ENCODE results near the gene RNF212B.
A peak's percentile ranks its signal among the peaks of the same experiment; 100 is the strongest.
"Not testable (repeated sequence)": the region's sequence is repeated elsewhere in the genome, so short reads cannot be mapped to it uniquely, and the experiment has no call there.

RNF212B gene

GRCh38 chr14:23242076-23242475, 4.3 kb downstream of the RNF212B start:
- no peak for DNase-seq (ENCODE audit: low read depth in 3 of 3)

GRCh38 chr14:23243066-23243465, 5.3 kb downstream of the RNF212B start:
- DNase-seq (ENCODE audit: low read depth in 3 of 3): no peak

DNA sequence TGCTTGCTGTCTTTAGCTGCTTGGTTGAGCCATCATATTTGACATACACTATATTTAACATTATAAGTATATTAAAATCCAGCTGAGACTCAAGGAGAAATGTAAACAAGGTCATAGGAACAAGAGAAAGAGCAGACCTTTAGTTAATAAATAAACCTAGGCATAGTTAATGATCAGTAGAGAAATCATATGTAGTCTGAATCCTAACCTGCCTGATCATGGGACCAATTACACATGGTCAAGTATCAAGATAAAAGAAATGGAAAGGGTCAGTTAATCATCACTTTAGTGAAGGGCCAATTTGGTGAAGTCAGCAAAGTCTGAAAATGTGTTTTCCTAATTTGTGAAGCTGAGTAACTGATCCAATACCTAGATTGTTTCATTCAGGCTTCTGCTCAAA, 7.5 kb downstream of the RNF212B start:
- DNase-seq (ENCODE audit: low read depth in 3 of 3): no peak

DNA sequence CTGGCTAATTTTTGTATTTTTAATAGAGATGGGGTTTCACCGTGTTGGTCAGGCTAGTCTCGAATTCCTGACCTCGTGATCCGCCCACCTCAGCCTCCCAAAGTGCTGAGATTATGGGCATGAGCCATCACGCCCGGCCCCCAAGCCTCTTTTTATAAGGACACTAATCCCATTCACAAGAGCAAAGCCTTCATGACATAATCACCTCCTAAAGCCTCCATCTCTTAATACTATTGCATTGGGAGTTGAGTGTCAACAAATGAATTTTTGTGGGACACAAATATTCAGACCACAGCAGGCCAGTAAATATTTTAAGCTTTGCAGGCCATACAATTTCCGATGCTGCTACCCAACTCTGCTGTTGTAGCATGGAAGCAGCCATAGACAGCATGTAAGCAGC, 10.9 kb downstream of the RNF212B start:
- DNase-seq (ENCODE audit: low read depth in 3 of 3): no peak

- no peak for DNase-seq (ENCODE audit: low read depth in 3 of 3)
Measured at GRCh38 chr14:23249824-23250223, 12.1 kb downstream of the RNF212B start.

DNA sequence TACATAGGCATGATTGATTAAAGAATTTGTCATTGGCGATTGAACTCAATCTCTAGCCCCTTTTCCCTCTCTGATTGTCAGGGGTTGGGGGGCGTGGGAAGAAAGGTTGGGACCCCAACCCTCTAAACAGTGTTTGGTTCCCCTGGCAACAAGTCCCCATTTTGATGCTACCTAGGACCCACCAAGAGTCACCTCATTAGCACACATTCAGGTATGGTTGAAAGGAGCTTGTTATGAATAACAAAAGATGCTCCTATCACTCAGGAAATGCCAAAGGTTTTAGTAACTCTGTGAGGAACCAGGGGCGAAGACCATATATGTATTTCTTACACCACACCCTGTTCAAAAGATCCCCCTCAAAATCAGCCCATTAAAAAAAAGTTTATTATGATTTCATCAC, 14.3 kb downstream of the RNF212B start:
- DNase-seq (ENCODE audit: low read depth in 3 of 3): no peak

GRCh38 chr14:23252420-23253333, 14.9 kb downstream of the RNF212B start:
- DNase-seq (ENCODE audit: low read depth in 3 of 3): no peak

- no peak for DNase-seq (ENCODE audit: low read depth in 3 of 3)
Measured at GRCh38 chr14:23258256-23258655, 20.5 kb downstream of the RNF212B start.

GRCh38 chr14:23259426-23259825, 21.7 kb downstream of the RNF212B start:
- no peak for DNase-seq (ENCODE audit: low read depth in 3 of 3)

DNA sequence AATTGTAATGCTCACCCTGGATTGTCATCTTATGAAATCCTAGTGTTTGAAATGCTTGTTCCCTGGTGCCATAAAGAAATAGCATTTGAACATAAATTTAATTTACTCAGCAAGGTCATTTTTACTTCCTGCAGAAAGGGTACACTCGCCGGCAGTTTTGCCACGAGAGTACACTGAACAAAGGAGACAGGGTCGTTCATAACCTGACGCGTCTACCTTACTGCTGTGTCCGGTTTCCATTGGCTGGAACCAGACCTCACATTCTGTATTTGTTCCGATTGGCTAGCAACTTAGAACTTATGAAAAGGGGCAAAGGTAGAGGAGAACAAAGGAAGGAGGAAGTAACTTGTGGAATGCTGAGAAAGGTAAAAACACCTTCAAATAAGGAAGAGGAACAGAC, 23.1 kb downstream of the RNF212B start:
- DNase-seq (ENCODE audit: low read depth in 3 of 3): not testable (repeated sequence)

GRCh38 chr14:23269193-23269592, 31.5 kb downstream of the RNF212B start:
- no peak for DNase-seq (ENCODE audit: low read depth in 3 of 3)

GRCh38 chr14:23275412-23275811, 37.7 kb downstream of the RNF212B start:
- DNase-seq (ENCODE audit: low read depth in 3 of 3): no peak

GRCh38 chr14:23277189-23277588, 39.5 kb downstream of the RNF212B start:
- DNase-seq (ENCODE audit: low read depth in 3 of 3): no peak

DNA sequence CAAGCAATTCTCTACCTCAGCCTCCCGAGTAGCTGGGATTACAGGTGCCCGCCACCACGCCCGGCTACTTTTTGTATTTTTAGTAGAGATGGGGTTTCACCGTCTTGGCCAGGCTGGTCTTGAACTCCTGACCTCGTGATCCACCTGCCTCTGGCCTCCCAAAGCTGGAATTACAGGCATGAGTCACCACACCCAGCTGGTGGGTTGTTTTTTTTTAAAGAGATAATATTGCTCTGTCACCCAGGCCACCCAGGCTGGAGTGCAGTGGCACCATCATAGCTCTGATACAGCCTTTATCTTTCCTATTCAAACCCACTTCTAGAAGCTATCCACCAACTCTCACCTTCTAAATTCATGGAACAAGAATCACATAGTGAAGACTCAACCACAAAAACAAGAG, 40.2 kb downstream of the RNF212B start:
- not testable (repeated sequence) for DNase-seq (ENCODE audit: low read depth in 3 of 3)

GRCh38 chr14:23281247-23281646, 43.5 kb downstream of the RNF212B start:
- DNase-seq (ENCODE audit: low read depth in 3 of 3): no peak

DNA sequence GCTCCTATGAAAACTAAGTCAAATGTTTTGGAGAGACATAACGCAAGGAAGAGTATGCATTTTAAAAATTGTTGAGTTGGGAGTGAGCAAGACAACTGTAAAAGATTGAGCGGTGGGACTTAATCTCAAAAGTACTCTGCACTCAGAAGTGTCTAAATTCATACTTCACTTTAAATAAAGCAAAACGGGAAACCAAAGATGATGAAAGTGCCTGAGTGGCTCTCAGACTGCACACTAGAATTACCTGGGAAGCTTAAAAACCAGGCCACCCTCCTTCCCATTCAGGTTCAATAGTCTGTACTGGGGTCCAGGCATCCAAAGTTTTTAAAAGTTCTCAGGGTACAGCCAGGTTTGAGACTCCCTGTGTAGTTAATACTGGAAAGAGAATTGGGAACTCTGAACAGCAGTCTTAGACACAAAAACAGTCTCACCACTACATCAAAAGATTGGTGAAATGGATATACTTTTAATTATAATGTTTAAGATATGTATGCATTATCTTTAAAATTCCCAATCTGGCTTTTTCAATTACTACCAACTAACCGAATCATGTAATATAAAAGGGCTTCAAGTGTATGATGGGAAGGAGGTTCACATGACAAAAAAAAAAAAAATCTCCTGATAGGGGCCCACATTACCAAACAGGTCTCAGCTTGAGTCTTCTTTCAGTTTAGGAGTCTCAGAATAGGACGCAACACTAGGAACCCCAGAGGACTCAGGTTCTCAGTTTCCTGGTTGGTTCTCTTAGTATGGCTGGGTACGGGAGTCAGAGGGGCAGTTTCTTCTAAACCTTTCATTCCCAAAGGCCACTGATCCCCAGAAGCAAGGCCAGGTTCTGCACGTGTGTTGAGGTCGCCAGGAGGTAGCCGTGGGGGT, 47.2 kb downstream of the RNF212B start:
- no peak for DNase-seq (ENCODE audit: low read depth in 3 of 3)

GRCh38 chr14:23285530-23286019, 47.8 kb downstream of the RNF212B start:
- DNase-seq (ENCODE audit: low read depth in 3 of 3): no peak

DNA sequence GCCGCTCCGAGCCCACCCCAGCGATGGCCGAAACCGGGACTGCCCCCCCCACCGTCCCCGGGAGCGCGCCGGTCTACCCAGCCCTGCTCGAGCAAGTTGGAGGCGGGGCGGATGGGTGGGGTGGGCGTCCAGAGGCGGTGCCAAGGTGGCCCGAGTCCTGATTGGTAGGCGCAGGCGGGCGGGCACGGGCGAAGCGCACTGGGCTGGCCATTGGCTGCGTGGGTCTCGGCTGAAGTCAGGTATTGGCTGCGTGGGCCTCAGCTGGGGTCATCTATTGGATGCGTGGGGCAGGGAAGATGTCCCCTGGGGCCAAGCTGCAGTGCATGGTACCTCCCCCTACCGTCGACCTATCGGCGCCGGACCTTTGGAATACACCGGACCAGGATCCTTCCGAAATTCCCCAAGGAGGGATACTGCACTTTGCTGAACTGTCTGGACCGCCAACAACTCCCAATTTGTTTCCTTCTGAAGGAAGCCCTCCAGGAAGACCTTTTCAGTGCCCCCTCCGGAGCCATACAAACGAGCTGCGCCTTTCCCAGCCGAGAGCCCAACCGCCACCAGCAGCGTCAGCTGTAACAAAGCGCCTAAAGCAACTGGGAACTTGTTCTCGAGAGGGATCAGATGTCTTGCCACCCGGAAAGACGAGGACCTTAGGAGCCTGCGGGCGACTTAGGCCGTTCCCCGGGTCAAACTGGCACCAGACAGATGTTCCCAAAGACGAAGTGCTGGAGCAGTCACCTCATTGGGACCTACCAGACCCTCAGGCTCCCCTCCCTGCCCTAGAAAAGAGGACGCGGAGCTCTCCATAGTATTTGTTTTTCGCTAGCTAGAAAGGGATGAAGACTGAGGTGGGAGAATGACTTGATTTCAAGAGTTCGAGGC, 48.5 kb downstream of the RNF212B start, which contains the start of gene HOMEZ:
Gene HOMEZ, minus strand, starts transcription at position 113 of the 882 bp plus-strand sequence. CDS start 180 bp downstream, outside the sequence.
- DNase-seq (ENCODE audit: low read depth in 3 of 3): peak; percentile 95 to 97 (median 96)

GRCh38 chr14:23286902-23287479, 49.3 kb downstream of the RNF212B start:
- no peak for DNase-seq (ENCODE audit: low read depth in 3 of 3)

DNA sequence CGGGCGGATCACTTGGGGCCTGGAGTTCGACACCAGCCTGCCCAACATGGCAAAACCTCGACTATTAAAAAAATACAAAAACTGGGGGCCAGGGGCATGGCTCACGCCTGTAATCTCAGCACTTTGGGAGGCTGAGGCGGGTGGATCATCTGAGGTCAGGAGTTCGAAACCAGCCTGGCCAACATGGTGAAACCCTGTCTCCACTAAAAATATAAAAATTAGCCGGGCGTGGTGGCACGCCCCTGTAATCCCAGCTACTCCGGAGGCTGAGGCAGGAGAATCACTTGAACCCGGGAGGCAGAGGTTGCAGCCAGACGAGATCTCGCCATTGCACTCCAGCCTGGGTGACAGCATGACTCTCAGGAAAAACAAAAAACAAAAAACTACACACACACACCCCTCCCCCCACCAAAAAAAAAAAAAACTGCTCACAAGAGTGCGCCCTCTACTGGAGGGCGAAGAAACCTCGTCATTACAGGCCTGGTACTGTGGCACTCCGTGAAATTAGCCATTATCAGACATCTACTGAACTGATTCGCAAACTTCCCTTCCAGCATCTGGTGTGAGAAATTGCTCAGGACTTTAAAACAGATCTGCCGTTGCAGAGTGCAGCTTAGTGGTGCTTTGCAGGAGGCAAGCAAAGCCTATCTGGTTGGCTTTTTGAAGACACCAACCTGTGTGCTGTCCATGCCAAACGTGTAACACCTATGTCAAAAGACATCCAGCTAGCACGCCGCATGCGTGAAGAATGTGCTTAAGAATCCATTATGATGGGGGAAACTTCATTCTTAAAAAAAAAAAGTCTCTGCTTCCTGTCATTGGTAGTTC, 57.2 kb downstream of the RNF212B start:
- DNase-seq (ENCODE audit: low read depth in 3 of 3): peak in 1 of 3 experiments; percentile 16

Data from stimulated activated CD4-positive, alpha-beta T cell treated with anti-CD3 and anti-CD28 coated beads, TNF-alpha, amount 100 ng/mL, for 4 hours (primary cell).